CD4-positive, alpha-beta T cell (primary cell): Measurements from ENCODE around the gene MGAT5B. TPM values are rescaled to one million over a fixed set of nuclear protein-coding genes. Genes with fewer than 3 reads are reported as not detected.
"Not testable (repeated sequence)": the region's sequence is repeated elsewhere in the genome, so short reads cannot be mapped to it uniquely, and the experiment has no call there.

ENCODE experiments used
- ATAC-seq: fragments of 200-7000 bp; cut with Tn5 transposase; one replicate; pipeline ENCODE4 v1.10.0; 2022; ENCODE audit warnings: mild to moderate bottlenecking; ENCODE audit not compliant: poor library complexity
- CTCF ChIA-PET: fragments of 350-600 bp; sonication (Branson Sonifier 250); formaldehyde crosslinking; loops from one replicate; lab custom pipeline; 2021; ENCODE audit warnings: antibody characterized with exemption, inconsistent platforms; lab: Charles Lee
- POLR2A ChIA-PET: fragments of 350-600 bp; sonication (Branson Sonifier 250); formaldehyde crosslinking; loops from one replicate; lab custom pipeline; 2021; ENCODE audit warnings: antibody characterized with exemption, inconsistent platforms; lab: Charles Lee
- DNase-seq, 14 experiments: peaks; one replicate each; pipeline ENCODE4 v3.0.0-alpha.2; 2013 to 2020; ENCODE audit warnings: mixed read lengths in 2 of 14
- H3K27ac ChIP-seq, 2 donors: one replicate each; pipeline versions ENCODE4 v1.5.1 to v1.7.0; 2013; ENCODE audit warnings: low read length in 2 of 2, low read depth in 1 of 2, mild to moderate bottlenecking in 1 of 2
- H3K27me3 ChIP-seq, 2 experiments: 1 replicate in 1 of 2; 2 replicates in 1 of 2; pipeline versions ENCODE4 v1.6.1 to v1.7.0; 2013; ENCODE audit warnings: low read length in 2 of 2, control low read depth in 1 of 2, mild to moderate bottlenecking in 1 of 2, moderate library complexity in 1 of 2; ENCODE audit not compliant: insufficient read depth in 2 of 2, control insufficient read depth in 1 of 2
- H3K36me3 ChIP-seq: one replicate; pipeline ENCODE4 v1.6.1; 2013; ENCODE audit warnings: low read length, control low read depth; ENCODE audit not compliant: insufficient read depth
- H3K4me1 ChIP-seq: one replicate; pipeline ENCODE4 v1.6.1; 2013; ENCODE audit warnings: low read length, control low read depth; ENCODE audit not compliant: insufficient read depth
- H3K4me3 ChIP-seq: one replicate; pipeline ENCODE4 v1.5.1; 2013; ENCODE audit warnings: mild to moderate bottlenecking, low read length, moderate library complexity
- H3K9me3 ChIP-seq, 2 experiments: 1 replicate in 1 of 2; 2 replicates in 1 of 2; pipeline versions ENCODE4 v1.6.1 to v1.7.0; 2013; ENCODE audit warnings: low read length in 2 of 2, mild to moderate bottlenecking in 2 of 2, control low read depth in 1 of 2, moderate library complexity in 1 of 2; ENCODE audit not compliant: control insufficient read depth in 1 of 2, insufficient read depth in 1 of 2
- H3K27ac Mint-ChIP-seq: one replicate; pipeline ENCODE4 v1.8.0; 2020; ENCODE audit warnings: mixed read lengths
- H3K27me3 Mint-ChIP-seq: one replicate; pipeline ENCODE4 v1.8.0; 2021; ENCODE audit warnings: mixed read lengths
- H3K36me3 Mint-ChIP-seq: one replicate; pipeline ENCODE4 v1.8.0; 2021; ENCODE audit warnings: low read depth, mixed read lengths
- H3K4me1 Mint-ChIP-seq: one replicate; pipeline ENCODE4 v1.8.0; 2021; ENCODE audit warnings: low read depth, mixed read lengths
- H3K4me3 Mint-ChIP-seq: one replicate; pipeline ENCODE4 v1.8.0; 2020; ENCODE audit warnings: mild to moderate bottlenecking, mixed read lengths
- H3K9me3 Mint-ChIP-seq: one replicate; pipeline ENCODE4 v1.8.0; 2020; ENCODE audit warnings: mixed read lengths
- intact Hi-C, 2 experiments: fragments of 100-400 bp; cut with DNase I in 1 of 2; cut with micrococcal nuclease in 1 of 2; formaldehyde crosslinking; loops; one replicate each; pipeline versions ENCODE4 v1.15.1 to v1.9.0; 2023 to 2025; cut with DNase I, micrococcal nuclease
- total RNA-seq, 174 experiments: library from RNA in 2 of 174; stranded (reverse) in 2 of 174; gene quantifications; one replicate each; pipeline ENCODE4 v1.2.3 and lab custom pipeline; 2021 to 2026
- TF ChIP-seq, protein P1 (sequence below): fragments of 200-600 bp; IDR thresholded peaks from one replicate; pipeline ENCODE4 v1.8.0; 2022; ENCODE audit warnings: antibody characterized with exemption, mild to moderate bottlenecking

MGAT5B gene
- total RNA-seq, 2 experiments from 2014 or later: 0.28 to 0.77 TPM

DNA sequence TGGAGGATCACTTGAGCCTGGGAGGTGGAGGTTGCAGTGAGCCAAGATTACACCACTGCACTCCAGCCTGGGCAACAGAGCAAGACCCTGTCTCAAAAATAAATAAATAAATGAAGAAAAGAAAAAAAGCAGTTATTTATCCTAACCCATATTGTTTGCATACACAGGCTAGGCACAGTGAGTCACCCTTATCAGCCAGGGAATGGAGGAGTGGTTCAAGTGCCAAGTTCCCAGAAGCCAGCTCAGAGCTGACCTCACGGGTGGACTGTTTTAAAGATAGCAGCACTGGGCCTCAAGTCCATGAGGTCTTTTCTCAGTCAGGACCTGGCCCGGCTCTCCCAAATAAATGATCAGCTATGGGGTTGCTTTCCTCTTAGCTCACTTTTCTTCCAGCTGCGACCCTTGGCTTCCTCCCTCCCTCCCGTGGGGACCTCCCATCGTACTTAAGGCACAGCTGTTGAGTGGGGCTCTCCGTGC lies 22.6 kb upstream of the MGAT5B start:
- Mint-ChIP-seq H3K36me3 (no peaks in the 10 kb centered on the region), H3K4me1 (peaks cover 9% of the 10 kb centered on the region), H3K4me3 (no peak overlapping the region), H3K27me3 (peaks cover 62% of the 10 kb centered on the region), H3K9me3 (no peaks in the 10 kb centered on the region), H3K27ac (no peak overlapping the region)
- Histone ChIP-seq H3K36me3 (no peaks in the 10 kb centered on the region), H3K9me3 (no peaks in the 10 kb centered on the region), H3K27me3 (peaks cover 39 to 56% of the 10 kb centered on the region in 2 experiments), H3K27ac (no peak overlapping the region), H3K4me3 (no peak overlapping the region), H3K4me1 (peaks cover 6% of the 10 kb centered on the region)
- ATAC-seq: no peak
- no peak for DNase-seq
- ChIA-PET POLR2A (no interaction called here), CTCF (no interaction called here)
- intact Hi-C loops: no loop called here
- TF ChIP-seq, protein P1, sequence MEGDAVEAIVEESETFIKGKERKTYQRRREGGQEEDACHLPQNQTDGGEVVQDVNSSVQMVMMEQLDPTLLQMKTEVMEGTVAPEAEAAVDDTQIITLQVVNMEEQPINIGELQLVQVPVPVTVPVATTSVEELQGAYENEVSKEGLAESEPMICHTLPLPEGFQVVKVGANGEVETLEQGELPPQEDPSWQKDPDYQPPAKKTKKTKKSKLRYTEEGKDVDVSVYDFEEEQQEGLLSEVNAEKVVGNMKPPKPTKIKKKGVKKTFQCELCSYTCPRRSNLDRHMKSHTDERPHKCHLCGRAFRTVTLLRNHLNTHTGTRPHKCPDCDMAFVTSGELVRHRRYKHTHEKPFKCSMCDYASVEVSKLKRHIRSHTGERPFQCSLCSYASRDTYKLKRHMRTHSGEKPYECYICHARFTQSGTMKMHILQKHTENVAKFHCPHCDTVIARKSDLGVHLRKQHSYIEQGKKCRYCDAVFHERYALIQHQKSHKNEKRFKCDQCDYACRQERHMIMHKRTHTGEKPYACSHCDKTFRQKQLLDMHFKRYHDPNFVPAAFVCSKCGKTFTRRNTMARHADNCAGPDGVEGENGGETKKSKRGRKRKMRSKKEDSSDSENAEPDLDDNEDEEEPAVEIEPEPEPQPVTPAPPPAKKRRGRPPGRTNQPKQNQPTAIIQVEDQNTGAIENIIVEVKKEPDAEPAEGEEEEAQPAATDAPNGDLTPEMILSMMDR: no peak

DNA sequence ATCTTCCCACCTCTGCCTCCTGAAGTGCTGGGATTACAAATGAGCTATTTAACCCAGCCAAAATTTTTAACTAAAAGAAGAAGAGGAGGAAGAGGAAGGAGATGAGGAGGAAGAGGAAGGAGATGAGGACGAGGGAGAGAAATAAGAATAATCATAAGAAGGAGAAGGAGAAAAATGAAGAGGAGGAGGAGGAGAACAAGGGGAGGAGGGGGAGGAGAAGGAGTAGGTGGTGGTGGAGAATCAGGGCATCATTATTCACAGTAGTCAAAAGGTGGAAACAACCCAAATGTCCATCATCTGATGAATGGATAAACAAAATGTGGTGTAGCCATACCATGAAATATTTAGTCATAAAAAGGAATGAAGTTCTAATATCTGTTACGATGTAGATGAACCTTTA lies 21.2 kb upstream of the MGAT5B start:
- Mint-ChIP-seq H3K27ac (no peak overlapping the region), H3K4me1 (peaks cover 1% of the 10 kb centered on the region), H3K36me3 (no peaks in the 10 kb centered on the region), H3K4me3 (no peak overlapping the region), H3K9me3 (no peaks in the 10 kb centered on the region), H3K27me3 (peaks cover 52% of the 10 kb centered on the region)
- ATAC-seq (no peak), DNase-seq (no peak)
- no peak overlapping the region for H3K4me3 ChIP-seq
- CTCF ChIA-PET: no interaction called here
- H3K4me1 ChIP-seq: peaks cover 3% of the 10 kb centered on the region
- TF ChIP-seq, protein P1: no peak
- POLR2A ChIA-PET: no interaction called here
- no peaks in the 10 kb centered on the region for H3K36me3 ChIP-seq
- H3K27ac ChIP-seq: no peak overlapping the region
- intact Hi-C loops: no loop called here
- H3K9me3 ChIP-seq: no peaks in the 10 kb centered on the region
- peaks cover 29 to 42% of the 10 kb centered on the region in 2 experiments for H3K27me3 ChIP-seq

DNA sequence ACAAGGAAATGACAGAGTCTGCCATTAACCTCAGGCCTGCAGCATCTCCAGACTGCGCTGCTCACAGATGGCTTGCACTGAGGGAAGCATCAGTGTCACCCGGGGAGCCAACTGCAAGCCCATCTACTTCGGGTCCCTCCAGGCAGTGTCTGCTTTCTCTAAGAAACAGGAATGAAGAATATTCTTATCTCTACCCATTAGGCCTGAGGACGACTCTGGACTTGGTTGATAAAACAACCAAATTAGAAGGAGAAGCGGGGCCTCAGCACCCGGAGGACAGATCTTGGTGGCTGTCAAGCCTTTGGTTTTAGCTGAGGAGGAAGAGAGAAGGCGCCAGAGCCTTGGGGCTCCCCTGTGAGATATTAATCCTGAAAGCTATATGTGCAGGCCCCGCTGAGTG lies 19.5 kb upstream of the MGAT5B start:
- Histone ChIP-seq H3K27me3 (peaks cover 21 to 25% of the 10 kb centered on the region in 2 experiments), H3K27ac (no peak overlapping the region), H3K4me1 (no peaks in the 10 kb centered on the region), H3K4me3 (no peak overlapping the region), H3K9me3 (no peaks in the 10 kb centered on the region), H3K36me3 (no peaks in the 10 kb centered on the region)
- peaks cover 46% of the 10 kb centered on the region for H3K27me3 Mint-ChIP-seq
- no peak for DNase-seq
- H3K4me3 Mint-ChIP-seq: no peak overlapping the region
- TF ChIP-seq, protein P1: no peak
- no peak for ATAC-seq
- no peaks in the 10 kb centered on the region for H3K4me1 Mint-ChIP-seq
- no peak overlapping the region for H3K27ac Mint-ChIP-seq
- CTCF ChIA-PET: interaction anchor here (0.6 kb wide), 1 partner anchor 196 kb away, joined by 3 read pairs; no protein-coding TSS in a partner anchor
- intact Hi-C loops: no loop called here
- no peaks in the 10 kb centered on the region for H3K36me3 Mint-ChIP-seq
- POLR2A ChIA-PET: no interaction called here
- no peaks in the 10 kb centered on the region for H3K9me3 Mint-ChIP-seq

DNA sequence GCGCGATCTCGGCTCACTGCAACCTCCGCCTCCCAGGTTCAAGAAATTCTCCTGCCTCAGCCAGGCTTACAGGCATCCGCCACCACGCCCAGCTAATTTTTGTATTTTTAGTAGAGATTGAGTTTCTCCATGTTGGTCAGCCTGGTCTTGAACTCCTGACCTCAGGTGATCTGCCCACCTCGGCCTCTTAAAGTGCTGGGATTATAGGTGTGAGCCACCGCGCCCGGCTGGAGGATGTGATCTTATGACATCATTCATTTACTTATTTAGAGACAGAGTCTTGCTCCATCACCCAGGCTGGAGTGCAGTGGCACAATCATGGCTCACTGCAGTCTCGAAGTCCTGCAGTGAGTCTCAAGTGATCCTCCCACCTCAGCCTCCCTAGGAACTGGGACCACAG lies 19.0 kb upstream of the MGAT5B start:
- H3K36me3 Mint-ChIP-seq, intact Hi-C loops, H3K4me3 ChIP-seq, H3K4me1 ChIP-seq, H3K36me3 ChIP-seq, POLR2A ChIA-PET, H3K4me3 Mint-ChIP-seq, DNase-seq, H3K27ac ChIP-seq, H3K9me3 Mint-ChIP-seq, H3K4me1 Mint-ChIP-seq, ATAC-seq, H3K27ac Mint-ChIP-seq, H3K9me3 ChIP-seq: not testable (repeated sequence)
- peaks cover 17 to 21% of the 10 kb centered on the region in 2 experiments for H3K27me3 ChIP-seq
- H3K27me3 Mint-ChIP-seq: peaks cover 44% of the 10 kb centered on the region
- CTCF ChIA-PET: interaction anchor here (0.6 kb wide), 1 partner anchor 196 kb away, joined by 3 read pairs; no protein-coding TSS in a partner anchor
